ENCODE measurements around the gene RNF212B.

DNA sequence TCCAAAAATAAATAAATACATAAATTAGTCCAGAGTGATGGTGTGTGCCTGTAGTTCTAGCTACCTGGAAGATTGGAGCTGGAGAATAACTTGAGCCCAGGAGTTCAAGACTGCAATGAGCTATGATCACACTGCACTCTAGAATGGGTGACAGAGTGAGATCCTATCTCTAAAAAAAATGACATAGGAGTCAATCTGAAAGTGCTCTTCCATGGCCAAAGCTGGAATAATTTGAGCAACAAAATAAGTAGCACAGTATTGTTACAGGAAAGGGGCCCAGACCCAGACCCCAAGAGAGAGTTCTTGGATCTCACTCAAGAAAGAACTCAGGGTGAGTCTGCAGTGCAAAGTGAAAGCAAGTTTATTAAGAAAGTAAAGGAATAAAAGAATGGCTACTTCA lies 29.4 kb upstream of the RNF212B start:
- TF ChIP-seq, protein P1, sequence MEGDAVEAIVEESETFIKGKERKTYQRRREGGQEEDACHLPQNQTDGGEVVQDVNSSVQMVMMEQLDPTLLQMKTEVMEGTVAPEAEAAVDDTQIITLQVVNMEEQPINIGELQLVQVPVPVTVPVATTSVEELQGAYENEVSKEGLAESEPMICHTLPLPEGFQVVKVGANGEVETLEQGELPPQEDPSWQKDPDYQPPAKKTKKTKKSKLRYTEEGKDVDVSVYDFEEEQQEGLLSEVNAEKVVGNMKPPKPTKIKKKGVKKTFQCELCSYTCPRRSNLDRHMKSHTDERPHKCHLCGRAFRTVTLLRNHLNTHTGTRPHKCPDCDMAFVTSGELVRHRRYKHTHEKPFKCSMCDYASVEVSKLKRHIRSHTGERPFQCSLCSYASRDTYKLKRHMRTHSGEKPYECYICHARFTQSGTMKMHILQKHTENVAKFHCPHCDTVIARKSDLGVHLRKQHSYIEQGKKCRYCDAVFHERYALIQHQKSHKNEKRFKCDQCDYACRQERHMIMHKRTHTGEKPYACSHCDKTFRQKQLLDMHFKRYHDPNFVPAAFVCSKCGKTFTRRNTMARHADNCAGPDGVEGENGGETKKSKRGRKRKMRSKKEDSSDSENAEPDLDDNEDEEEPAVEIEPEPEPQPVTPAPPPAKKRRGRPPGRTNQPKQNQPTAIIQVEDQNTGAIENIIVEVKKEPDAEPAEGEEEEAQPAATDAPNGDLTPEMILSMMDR (IDR thresholded peaks at IDR 0.05), result no peak
- TF ChIP-seq, protein P2, sequence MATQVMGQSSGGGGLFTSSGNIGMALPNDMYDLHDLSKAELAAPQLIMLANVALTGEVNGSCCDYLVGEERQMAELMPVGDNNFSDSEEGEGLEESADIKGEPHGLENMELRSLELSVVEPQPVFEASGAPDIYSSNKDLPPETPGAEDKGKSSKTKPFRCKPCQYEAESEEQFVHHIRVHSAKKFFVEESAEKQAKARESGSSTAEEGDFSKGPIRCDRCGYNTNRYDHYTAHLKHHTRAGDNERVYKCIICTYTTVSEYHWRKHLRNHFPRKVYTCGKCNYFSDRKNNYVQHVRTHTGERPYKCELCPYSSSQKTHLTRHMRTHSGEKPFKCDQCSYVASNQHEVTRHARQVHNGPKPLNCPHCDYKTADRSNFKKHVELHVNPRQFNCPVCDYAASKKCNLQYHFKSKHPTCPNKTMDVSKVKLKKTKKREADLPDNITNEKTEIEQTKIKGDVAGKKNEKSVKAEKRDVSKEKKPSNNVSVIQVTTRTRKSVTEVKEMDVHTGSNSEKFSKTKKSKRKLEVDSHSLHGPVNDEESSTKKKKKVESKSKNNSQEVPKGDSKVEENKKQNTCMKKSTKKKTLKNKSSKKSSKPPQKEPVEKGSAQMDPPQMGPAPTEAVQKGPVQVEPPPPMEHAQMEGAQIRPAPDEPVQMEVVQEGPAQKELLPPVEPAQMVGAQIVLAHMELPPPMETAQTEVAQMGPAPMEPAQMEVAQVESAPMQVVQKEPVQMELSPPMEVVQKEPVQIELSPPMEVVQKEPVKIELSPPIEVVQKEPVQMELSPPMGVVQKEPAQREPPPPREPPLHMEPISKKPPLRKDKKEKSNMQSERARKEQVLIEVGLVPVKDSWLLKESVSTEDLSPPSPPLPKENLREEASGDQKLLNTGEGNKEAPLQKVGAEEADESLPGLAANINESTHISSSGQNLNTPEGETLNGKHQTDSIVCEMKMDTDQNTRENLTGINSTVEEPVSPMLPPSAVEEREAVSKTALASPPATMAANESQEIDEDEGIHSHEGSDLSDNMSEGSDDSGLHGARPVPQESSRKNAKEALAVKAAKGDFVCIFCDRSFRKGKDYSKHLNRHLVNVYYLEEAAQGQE (IDR thresholded peaks at IDR 0.05; ENCODE audit: insufficient read depth in 1 of 2, low read depth in 2 of 2, low read length in 1 of 2), result no peak

Measured in Panc1 (cell line).